KMS-11 (cell line): ENCODE data around the gene APC.

ENCODE experiments used
- H2AFZ ChIP-seq: fragments of 200-600 bp; sonication (generic); 2 replicates; pipeline ENCODE4 v1.6.1; 2016; ENCODE audit warnings: antibody characterized with exemption, mixed run types, low read depth
- H3K27ac ChIP-seq: fragments of 200-600 bp; sonication (generic); 2 replicates; pipeline ENCODE4 v1.6.1; 2016; ENCODE audit warnings: mild to moderate bottlenecking, mixed run types
- H3K27me3 ChIP-seq: fragments of 200-600 bp; sonication (generic); 2 replicates; pipeline ENCODE4 v1.6.1; 2017; ENCODE audit warnings: mild to moderate bottlenecking, low read depth, mixed run types, moderate library complexity; ENCODE audit not compliant: insufficient read depth
- H3K36me3 ChIP-seq: fragments of 200-600 bp; sonication (generic); 2 replicates; pipeline ENCODE4 v1.6.1; 2017; ENCODE audit warnings: mild to moderate bottlenecking, mixed run types; ENCODE audit not compliant: insufficient read depth
- H3K4me1 ChIP-seq: fragments of 200-600 bp; sonication (generic); 2 replicates; pipeline ENCODE4 v1.6.1; 2016; ENCODE audit warnings: mild to moderate bottlenecking, low read depth, mixed run types; ENCODE audit not compliant: poor library complexity, severe bottlenecking
- H3K4me2 ChIP-seq: fragments of 200-600 bp; sonication (generic); 2 replicates; pipeline ENCODE4 v1.7.0; 2016; ENCODE audit warnings: mild to moderate bottlenecking, mixed run types
- H3K4me3 ChIP-seq: fragments of 200-600 bp; sonication (generic); IDR thresholded peaks from 2 replicates; pipeline ENCODE4 v1.6.1; 2017; ENCODE audit warnings: low read depth, low read length, mixed read lengths; ENCODE audit not compliant: insufficient read depth
- H3K79me2 ChIP-seq: fragments of 200-600 bp; sonication (generic); 2 replicates; pipeline ENCODE4 v1.6.1; 2016; ENCODE audit warnings: low read depth, mixed run types; ENCODE audit not compliant: insufficient read depth
- H3K9ac ChIP-seq: fragments of 200-600 bp; sonication (generic); 2 replicates; pipeline ENCODE4 v1.6.1; 2016; ENCODE audit warnings: mild to moderate bottlenecking, mixed run types
- H4K20me1 ChIP-seq: fragments of 200-600 bp; sonication (generic); 2 replicates; pipeline ENCODE4 v1.6.1; 2016; ENCODE audit warnings: mild to moderate bottlenecking, mixed run types; ENCODE audit not compliant: insufficient read depth
- TF ChIP-seq, protein P1 (sequence below): fragments of 200-600 bp; sonication (generic); conservative IDR thresholded peaks from 2 replicates; pipeline ENCODE4 v1.6.1; 2017; ENCODE audit warnings: low read depth, mild to moderate bottlenecking, antibody characterized with exemption, low read length, moderate library complexity, mixed read lengths

The APC gene

DNA sequence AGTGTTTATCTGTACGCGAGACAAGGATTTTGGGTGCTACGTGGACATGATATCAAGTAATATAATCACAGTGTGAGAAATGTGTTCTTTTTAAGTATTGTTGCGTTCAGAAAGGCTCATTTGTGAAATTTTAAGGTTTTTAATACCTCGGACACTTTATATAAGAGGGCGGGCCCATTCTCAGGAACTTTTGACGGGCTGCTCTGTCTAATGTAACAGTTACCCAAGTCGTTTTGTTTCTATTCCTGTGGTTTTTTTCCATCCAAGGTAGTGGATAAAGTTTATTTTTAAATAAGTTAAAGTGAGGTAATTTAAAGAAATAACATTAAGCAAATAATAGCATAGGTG lies 123.9 kb downstream of the APC start:
- peak overlapping the region; percentile 87 for H2AFZ ChIP-seq
- H3K4me2 ChIP-seq, result peak overlapping the region; percentile 68
- H3K9ac ChIP-seq, result peak overlapping the region; percentile 88
- TF ChIP-seq, protein P1, sequence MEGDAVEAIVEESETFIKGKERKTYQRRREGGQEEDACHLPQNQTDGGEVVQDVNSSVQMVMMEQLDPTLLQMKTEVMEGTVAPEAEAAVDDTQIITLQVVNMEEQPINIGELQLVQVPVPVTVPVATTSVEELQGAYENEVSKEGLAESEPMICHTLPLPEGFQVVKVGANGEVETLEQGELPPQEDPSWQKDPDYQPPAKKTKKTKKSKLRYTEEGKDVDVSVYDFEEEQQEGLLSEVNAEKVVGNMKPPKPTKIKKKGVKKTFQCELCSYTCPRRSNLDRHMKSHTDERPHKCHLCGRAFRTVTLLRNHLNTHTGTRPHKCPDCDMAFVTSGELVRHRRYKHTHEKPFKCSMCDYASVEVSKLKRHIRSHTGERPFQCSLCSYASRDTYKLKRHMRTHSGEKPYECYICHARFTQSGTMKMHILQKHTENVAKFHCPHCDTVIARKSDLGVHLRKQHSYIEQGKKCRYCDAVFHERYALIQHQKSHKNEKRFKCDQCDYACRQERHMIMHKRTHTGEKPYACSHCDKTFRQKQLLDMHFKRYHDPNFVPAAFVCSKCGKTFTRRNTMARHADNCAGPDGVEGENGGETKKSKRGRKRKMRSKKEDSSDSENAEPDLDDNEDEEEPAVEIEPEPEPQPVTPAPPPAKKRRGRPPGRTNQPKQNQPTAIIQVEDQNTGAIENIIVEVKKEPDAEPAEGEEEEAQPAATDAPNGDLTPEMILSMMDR, result no peak
- peak overlapping the region; percentile 80 for H3K27ac ChIP-seq
- no peaks in the 10 kb centered on the region for H3K27me3 ChIP-seq
- peaks cover 43% of the 10 kb centered on the region for H3K79me2 ChIP-seq
- no peak overlapping the region for H3K4me3 ChIP-seq
- peaks cover 11% of the 10 kb centered on the region; the same call in 1 of the 2 replicates for H3K36me3 ChIP-seq
- H4K20me1 ChIP-seq, result no peaks in the 10 kb centered on the region
- H3K4me1 ChIP-seq, result peaks cover 26% of the 10 kb centered on the region

- peaks cover 28% of the 10 kb centered on the region for H3K4me1 ChIP-seq
- TF ChIP-seq, protein P1, result no peak
- H3K27ac ChIP-seq, result peak overlapping the region; percentile 80; the same call in 1 of the 2 replicates
- H3K79me2 ChIP-seq, result peaks cover 43% of the 10 kb centered on the region
- no peak overlapping the region for H3K4me3 ChIP-seq
- H3K9ac ChIP-seq, result peak overlapping the region; percentile 88; the same call in 1 of the 2 replicates
- no peak overlapping the region for H2AFZ ChIP-seq
- peaks cover 11% of the 10 kb centered on the region; the same call in 1 of the 2 replicates for H3K36me3 ChIP-seq
- H3K27me3 ChIP-seq, result no peaks in the 10 kb centered on the region
- no peaks in the 10 kb centered on the region for H4K20me1 ChIP-seq
- H3K4me2 ChIP-seq, result peak overlapping the region; percentile 68
Measured at GRCh38 chr5:112862085-112862484, 124.4 kb downstream of the APC start.

DNA sequence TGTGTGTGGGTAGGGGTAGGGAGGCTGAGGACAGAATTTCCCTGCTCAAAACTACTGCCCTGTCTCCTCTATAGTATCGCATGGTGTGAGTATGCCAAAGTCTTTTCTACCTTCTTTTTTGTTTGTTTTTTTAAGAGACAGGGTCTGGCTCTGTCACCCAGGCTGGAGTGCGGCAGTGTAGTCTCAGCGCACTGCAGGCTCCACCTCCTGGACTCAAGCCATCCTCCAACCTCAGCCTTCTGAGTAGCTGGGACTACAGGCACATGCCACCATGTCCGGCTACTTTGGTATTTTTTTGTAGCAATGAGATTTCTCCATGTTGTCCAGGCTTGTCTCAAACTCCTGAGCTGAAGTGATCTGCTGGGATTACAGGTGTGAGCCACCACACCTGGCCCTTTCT lies 125.9 kb downstream of the APC start:
- H3K4me1 ChIP-seq, result peaks cover 41% of the 10 kb centered on the region
- H4K20me1 ChIP-seq, result no peaks in the 10 kb centered on the region
- TF ChIP-seq, protein P1, result no peak
- H3K27me3 ChIP-seq, result no peaks in the 10 kb centered on the region
- no peak overlapping the region for H3K4me2 ChIP-seq
- no peak overlapping the region for H2AFZ ChIP-seq
- H3K9ac ChIP-seq, result no peak overlapping the region
- no peak overlapping the region for H3K27ac ChIP-seq
- peaks cover 11% of the 10 kb centered on the region; the same call in 1 of the 2 replicates for H3K36me3 ChIP-seq
- peaks cover 43% of the 10 kb centered on the region for H3K79me2 ChIP-seq
- no peak overlapping the region for H3K4me3 ChIP-seq

DNA sequence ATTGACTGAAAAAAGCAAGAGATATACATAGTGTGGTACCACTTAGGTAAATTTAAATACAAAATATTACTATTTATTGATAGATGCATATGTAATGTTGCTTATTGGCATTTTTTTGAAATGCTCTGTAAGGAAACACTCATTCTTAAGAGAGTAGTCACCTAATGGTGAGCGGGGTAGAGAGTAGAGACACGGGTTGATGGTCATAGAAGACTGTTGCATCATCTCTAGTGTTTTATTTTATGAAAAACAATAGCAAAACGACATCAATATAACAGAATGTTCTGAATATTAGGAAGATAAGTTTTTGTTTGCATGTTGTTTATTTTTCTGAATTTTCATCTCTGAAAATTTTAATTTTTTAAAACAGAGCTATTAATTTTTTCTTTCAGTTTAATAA lies 127.4 kb downstream of the APC start:
- no peaks in the 10 kb centered on the region for H3K27me3 ChIP-seq
- H2AFZ ChIP-seq, result no peak overlapping the region
- no peaks in the 10 kb centered on the region for H4K20me1 ChIP-seq
- TF ChIP-seq, protein P1, result no peak
- no peak overlapping the region for H3K27ac ChIP-seq
- H3K36me3 ChIP-seq, result peaks cover 11% of the 10 kb centered on the region; the same call in 1 of the 2 replicates
- H3K4me1 ChIP-seq, result peaks cover 57% of the 10 kb centered on the region
- no peak overlapping the region for H3K4me3 ChIP-seq
- no peak overlapping the region for H3K9ac ChIP-seq
- H3K4me2 ChIP-seq, result no peak overlapping the region
- peaks cover 43% of the 10 kb centered on the region for H3K79me2 ChIP-seq
